A673 (cell line): Measurements from ENCODE around the gene TGFA. TPM values are rescaled to one million over a fixed set of nuclear protein-coding genes. Genes with fewer than 3 reads are reported as not detected.

ENCODE experiments used
- BruUV-seq: library from RNA; stranded (reverse); fragments of 400-500 nt; replicated peaks from 2 replicates; lab custom pipeline; 2021; lab: Mats Ljungman, UMichigan
- CTCF ChIA-PET: fragments of 300-600 bp; sonication (Branson Sonifier 250); formaldehyde crosslinking; loops from one replicate; lab custom pipeline; 2022; ENCODE audit warnings: antibody characterized with exemption; lab: Charles Lee
- POLR2A ChIA-PET: fragments of 300-600 bp; sonication (Branson Sonifier 250); formaldehyde crosslinking; loops from one replicate; lab custom pipeline; 2022; ENCODE audit warnings: antibody characterized with exemption; ENCODE audit not compliant: low non-redundant PET; lab: Charles Lee
- DNase-seq: peaks from one replicate; pipeline ENCODE4 v3.0.0-alpha.2; 2015; ENCODE audit warnings: low spot score
- H3K27ac ChIP-seq: fragments of 200-600 bp; sonication (generic); 2 replicates; pipeline ENCODE4 v1.5.1; 2016; ENCODE audit warnings: mixed run types, low read depth, mild to moderate bottlenecking, mixed read lengths, antibody characterized with exemption, low read length; ENCODE audit not compliant: poor library complexity, severe bottlenecking
- H3K27me3 ChIP-seq: fragments of 200-600 bp; sonication (generic); replicated peaks from 2 replicates; pipeline ENCODE4 v1.6.1; 2017; ENCODE audit warnings: mixed run types, low read depth, mild to moderate bottlenecking, mixed read lengths, antibody characterized with exemption, low read length; ENCODE audit not compliant: insufficient read depth, poor library complexity
- H3K36me3 ChIP-seq: fragments of 200-600 bp; sonication (generic); 2 replicates; pipeline ENCODE4 v1.6.1; 2016; ENCODE audit warnings: mixed run types, mild to moderate bottlenecking, mixed read lengths, antibody characterized with exemption, low read length; ENCODE audit not compliant: insufficient read depth, poor library complexity, severe bottlenecking
- H3K4me1 ChIP-seq: fragments of 200-600 bp; sonication (generic); 2 replicates; pipeline ENCODE4 v1.6.1; 2017; ENCODE audit warnings: mixed run types, mild to moderate bottlenecking, mixed read lengths, antibody characterized with exemption, low read length; ENCODE audit not compliant: insufficient read depth, poor library complexity, severe bottlenecking
- H3K4me3 ChIP-seq: fragments of 200-600 bp; sonication (generic); 2 replicates; pipeline ENCODE4 v1.5.1; 2016; ENCODE audit warnings: low read depth, mixed run types, mild to moderate bottlenecking, mixed read lengths, low read length; ENCODE audit not compliant: poor library complexity, severe bottlenecking
- H3K9me3 ChIP-seq: fragments of 200-600 bp; sonication (generic); 2 replicates; pipeline ENCODE4 v1.6.1; 2016; ENCODE audit warnings: mixed run types, low read depth, mild to moderate bottlenecking, mixed read lengths, antibody characterized with exemption, low read length; ENCODE audit not compliant: poor library complexity, severe bottlenecking
- EZH2 ChIP-seq: fragments of 200-600 bp; sonication (generic); IDR thresholded peaks from 2 replicates; pipeline ENCODE4 v1.6.1; 2017; ENCODE audit warnings: borderline replicate concordance, low read depth, mild to moderate bottlenecking, mixed read lengths, antibody characterized with exemption, low read length; ENCODE audit not compliant: poor library complexity, severe bottlenecking
- intact Hi-C: fragments of 100-400 bp; cut with micrococcal nuclease; formaldehyde crosslinking; loops from one replicate; pipeline ENCODE4 v1.10.0; 2022; ENCODE audit not compliant: unreplicated experiment
- total RNA-seq: library from RNA; stranded (reverse); gene quantifications from 2 replicates; pipeline ENCODE4 v1.2.3, GENCODE V29; 2021
- TF ChIP-seq, protein P1 (sequence below): fragments of 300-800, 200-600 bp; sonication (generic); conservative IDR thresholded peaks from 2 replicates; pipeline ENCODE4 v1.5.1; 2017; ENCODE audit warnings: low read depth, mild to moderate bottlenecking, antibody characterized with exemption, low read length, moderate library complexity, mixed read lengths

Gene TGFA
- total RNA-seq, 1 experiment from 2014 or later, result 0.13 TPM

DNA sequence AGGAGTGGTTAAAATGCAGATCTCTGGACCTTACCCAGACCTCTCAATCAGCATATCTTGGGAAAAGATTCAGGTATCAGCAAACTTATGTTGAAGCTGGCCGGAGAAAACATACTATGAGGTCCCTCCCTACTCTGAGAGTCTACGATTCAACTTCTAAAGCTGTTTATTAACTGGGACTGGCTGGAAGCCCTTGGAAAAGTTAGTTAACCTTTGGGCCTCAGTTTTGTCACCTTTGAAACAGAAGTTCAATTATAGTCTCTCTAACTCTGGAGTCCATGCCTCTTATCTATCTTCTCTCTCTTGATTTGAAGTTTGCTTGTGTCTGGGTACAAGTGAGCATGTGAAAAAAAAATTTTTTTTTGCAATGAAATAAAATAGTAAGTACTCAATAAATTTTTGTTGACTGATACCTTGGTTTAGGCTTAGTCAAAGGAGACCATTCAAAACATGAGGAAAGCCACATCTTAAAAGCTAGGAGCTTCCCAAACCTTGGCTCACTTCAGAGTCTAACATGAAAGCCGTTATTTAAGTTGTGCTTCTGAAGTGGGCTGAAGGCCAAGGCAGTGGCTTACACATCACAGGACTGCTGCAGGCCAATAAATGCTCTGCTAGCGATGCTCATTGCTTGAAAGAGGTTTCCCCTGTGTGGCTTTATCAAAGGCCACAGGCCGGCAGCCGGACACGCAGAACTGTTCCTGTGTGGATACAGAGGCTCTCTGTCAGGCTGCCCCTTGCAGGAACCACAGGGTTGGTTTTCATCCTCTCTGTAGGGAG lies 141.1 kb downstream of the TGFA start:
- Histone ChIP-seq H3K27me3 (peaks cover 48% of the 10 kb centered on the region), H3K9me3 (no peaks in the 10 kb centered on the region), H3K27ac (no peak overlapping the region), H3K4me1 (no peaks in the 10 kb centered on the region), H3K4me3 (no peak overlapping the region), H3K36me3 (no peaks in the 10 kb centered on the region)
- CTCF ChIA-PET, result no interaction called here
- DNase-seq, result no peak
- POLR2A ChIA-PET, result no interaction called here
- TF ChIP-seq EZH2, result no peak
- TF ChIP-seq, protein P1, sequence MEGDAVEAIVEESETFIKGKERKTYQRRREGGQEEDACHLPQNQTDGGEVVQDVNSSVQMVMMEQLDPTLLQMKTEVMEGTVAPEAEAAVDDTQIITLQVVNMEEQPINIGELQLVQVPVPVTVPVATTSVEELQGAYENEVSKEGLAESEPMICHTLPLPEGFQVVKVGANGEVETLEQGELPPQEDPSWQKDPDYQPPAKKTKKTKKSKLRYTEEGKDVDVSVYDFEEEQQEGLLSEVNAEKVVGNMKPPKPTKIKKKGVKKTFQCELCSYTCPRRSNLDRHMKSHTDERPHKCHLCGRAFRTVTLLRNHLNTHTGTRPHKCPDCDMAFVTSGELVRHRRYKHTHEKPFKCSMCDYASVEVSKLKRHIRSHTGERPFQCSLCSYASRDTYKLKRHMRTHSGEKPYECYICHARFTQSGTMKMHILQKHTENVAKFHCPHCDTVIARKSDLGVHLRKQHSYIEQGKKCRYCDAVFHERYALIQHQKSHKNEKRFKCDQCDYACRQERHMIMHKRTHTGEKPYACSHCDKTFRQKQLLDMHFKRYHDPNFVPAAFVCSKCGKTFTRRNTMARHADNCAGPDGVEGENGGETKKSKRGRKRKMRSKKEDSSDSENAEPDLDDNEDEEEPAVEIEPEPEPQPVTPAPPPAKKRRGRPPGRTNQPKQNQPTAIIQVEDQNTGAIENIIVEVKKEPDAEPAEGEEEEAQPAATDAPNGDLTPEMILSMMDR, result no peak
- intact Hi-C loops, result loop anchor here (10.0 kb wide), 1 partner anchor 352 kb away; the partner anchor contains the start of gene ADD2
- BruUV-seq, result no TSS peak

DNA sequence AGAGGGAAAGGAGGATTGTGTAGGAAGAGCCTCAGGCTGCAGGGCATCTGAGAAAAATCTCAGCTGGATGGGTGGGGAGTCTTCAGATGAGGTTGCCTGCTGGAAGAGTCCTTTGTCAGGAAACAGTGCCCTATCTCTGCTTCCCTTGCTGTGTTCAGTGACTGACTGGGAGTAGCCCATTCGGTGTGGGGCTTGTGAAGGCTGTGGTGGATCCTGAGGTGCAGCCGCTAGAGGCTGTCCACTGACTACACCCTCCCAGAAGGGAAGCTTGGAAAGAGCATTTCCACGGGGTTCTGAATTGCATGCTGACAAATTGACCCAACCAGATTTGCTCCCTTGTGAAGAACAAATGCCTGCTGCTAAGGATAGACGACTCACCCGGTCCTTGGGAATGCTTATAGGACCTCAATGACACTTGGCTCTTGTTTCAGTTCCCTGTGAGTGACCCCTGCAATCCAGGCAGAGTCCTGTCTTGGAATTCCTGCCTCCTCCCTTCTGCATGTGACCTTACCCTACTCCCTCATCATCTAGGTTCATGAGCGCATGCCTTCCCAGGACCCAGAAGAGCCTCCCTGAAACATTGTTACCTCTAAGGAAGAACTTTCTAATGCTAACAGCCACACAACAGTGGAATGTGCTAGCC lies 142.0 kb downstream of the TGFA start:
- Histone ChIP-seq H3K27ac (no peak overlapping the region), H3K4me3 (no peak overlapping the region), H3K9me3 (no peaks in the 10 kb centered on the region), H3K27me3 (peaks cover 43% of the 10 kb centered on the region), H3K4me1 (no peaks in the 10 kb centered on the region), H3K36me3 (no peaks in the 10 kb centered on the region)
- ChIA-PET POLR2A (no interaction called here), CTCF (no interaction called here)
- TF ChIP-seq, protein P1, result no peak
- no peak for TF ChIP-seq EZH2
- no TSS peak for BruUV-seq
- intact Hi-C loops, result loop anchor here (10.0 kb wide), 1 partner anchor 353 kb away; the partner anchor contains the start of gene ADD2
- DNase-seq, result no peak

DNA sequence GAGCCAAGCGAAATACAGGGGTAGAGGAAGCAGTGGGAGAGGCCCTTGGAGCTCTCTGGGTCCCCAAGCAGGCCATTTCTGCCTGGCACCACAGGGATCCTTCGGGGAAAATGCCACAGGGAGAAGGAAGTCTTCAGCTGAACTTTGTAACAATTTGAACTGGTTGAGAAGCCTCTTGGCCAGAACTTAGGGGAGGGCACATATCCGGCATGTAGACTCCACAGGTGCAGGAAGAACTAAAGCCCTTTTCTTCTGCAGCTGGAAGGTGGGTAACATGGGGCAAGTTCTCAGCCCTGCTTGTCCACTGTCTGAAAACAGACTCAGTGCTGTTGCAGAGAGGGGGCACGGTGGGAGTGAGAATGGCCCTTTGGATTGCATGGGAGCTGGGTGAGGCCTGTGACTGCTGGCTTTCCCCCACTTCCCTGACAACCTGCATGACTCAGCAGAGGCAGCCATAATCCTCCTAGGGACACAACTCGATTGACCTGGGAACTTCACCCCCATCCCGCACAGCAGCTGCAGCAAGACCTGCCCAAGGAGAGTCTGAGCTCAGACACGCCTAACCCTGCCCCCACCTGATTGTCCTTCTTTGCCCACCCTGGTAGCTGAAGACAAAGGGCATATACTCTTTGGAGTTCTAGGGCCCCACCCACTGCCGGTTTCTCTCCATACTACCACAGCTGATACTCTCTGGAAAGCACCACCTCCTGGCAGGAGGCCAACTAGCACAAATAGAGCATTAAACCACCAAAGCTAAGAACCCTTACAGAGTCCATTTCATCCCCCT lies 150.2 kb downstream of the TGFA start:
- POLR2A ChIA-PET, result no interaction called here

More for the DNA sequence above, 150.2 kb downstream of the TGFA start:
- Histone ChIP-seq H3K27me3 (peaks cover 6% of the 10 kb centered on the region), H3K27ac (no peak overlapping the region), H3K36me3 (no peaks in the 10 kb centered on the region), H3K4me1 (no peaks in the 10 kb centered on the region), H3K9me3 (no peaks in the 10 kb centered on the region), H3K4me3 (no peak overlapping the region)
- BruUV-seq, result no TSS peak
- CTCF ChIA-PET, result no interaction called here
- TF ChIP-seq, protein P1, result no peak
- TF ChIP-seq EZH2, result no peak
- intact Hi-C loops, result no loop called here
- DNase-seq, result peak; percentile 27
